Spleen (tissue), 11 donors: ENCODE data around the gene LRRC75A. TPM values are rescaled to one million over a fixed set of nuclear protein-coding genes. Genes with fewer than 3 reads are reported as not detected.

ENCODE experiments used
- DNase-seq: peaks from one replicate; pipeline ENCODE4 v3.0.0-alpha.2; 2020
- H3K27ac ChIP-seq, 8 donors: fragments of 200-600 bp; sonication (generic) in 7 of 8; 1 replicate in 4 of 8; 2 replicates in 4 of 8; pipeline versions ENCODE4 v1.5.0 to v1.8.0; 2016 to 2021; ENCODE audit warnings: inconsistent platforms in 4 of 8, mild to moderate bottlenecking in 4 of 8, moderate library complexity in 1 of 8
- H3K27me3 ChIP-seq, 7 donors: fragments of 200-600 bp; sonication (generic) in 6 of 7; replicated peaks in 1 of 7; 1 replicate in 4 of 7; 2 replicates in 3 of 7; pipeline versions ENCODE4 v1.5.0 to v1.8.0; 2016 to 2021; ENCODE audit warnings: inconsistent platforms in 3 of 7, mild to moderate bottlenecking in 1 of 7
- H3K36me3 ChIP-seq, 6 donors: fragments of 200-600 bp; sonication (generic) in 5 of 6; 1 replicate in 4 of 6; 2 replicates in 2 of 6; pipeline versions ENCODE4 v1.5.0 to v1.8.0; 2016 to 2021; ENCODE audit warnings: inconsistent platforms in 2 of 6
- H3K4me1 ChIP-seq, 6 donors: fragments of 200-600 bp; sonication (generic) in 5 of 6; 1 replicate in 3 of 6; 2 replicates in 3 of 6; pipeline versions ENCODE4 v1.5.0 to v1.8.0; 2016 to 2021; ENCODE audit warnings: inconsistent platforms in 3 of 6
- H3K4me3 ChIP-seq, 8 donors: fragments of 200-600 bp; sonication (generic) in 7 of 8; 1 replicate in 4 of 8; 2 replicates in 4 of 8; pipeline versions ENCODE4 v1.5.0 to v1.8.0; 2016 to 2021; ENCODE audit warnings: inconsistent platforms in 4 of 8, mild to moderate bottlenecking in 4 of 8, moderate library complexity in 2 of 8
- H3K9me3 ChIP-seq, 8 donors: fragments of 200-600 bp; sonication (generic) in 7 of 8; 1 replicate in 4 of 8; 2 replicates in 4 of 8; pipeline versions ENCODE4 v1.5.0 to v1.8.0; 2016 to 2021; ENCODE audit warnings: inconsistent platforms in 4 of 8
- CTCF ChIP-seq, 11 experiments: fragments of 200-600 bp in 7 of 11; fragments of 450-650 bp in 4 of 11; sonication (generic) in 4 of 11; IDR thresholded peaks in 8 of 11; conservative IDR thresholded peaks in 3 of 11; 1 replicate in 7 of 11; 2 replicates in 4 of 11; pipeline versions ENCODE4 v1.4.0 to v1.8.0; 2016 to 2021; ENCODE audit warnings: antibody characterized with exemption in 11 of 11, inconsistent platforms in 4 of 11, mild to moderate bottlenecking in 1 of 11
- POLR2A ChIP-seq, 3 donors: fragments of 450-650 bp; IDR thresholded peaks; one replicate each; pipeline ENCODE4 v1.5.1; 2017; ENCODE audit warnings: antibody characterized with exemption in 3 of 3, mild to moderate bottlenecking in 1 of 3
- POLR2AphosphoS5 ChIP-seq, 3 donors: sonication (generic); formaldehyde crosslinking; IDR thresholded peaks; one replicate each; pipeline ENCODE4 v1.5.1; 2017; ENCODE audit warnings: antibody characterized with exemption in 3 of 3
- WGBS, 5 donors: extraction: QIAGEN DNeasy Blood & Tissue Kit in 3 of 5; methylation state at CpG; one replicate each; pipeline versions ENCODE4 v1.1.5 to v1.1.7; 2013 to 2018; 5-methylcytosine and 5-hydroxymethylcytosine counted together
- intact Hi-C: fragments of 100-400 bp; cut with DNase I; formaldehyde crosslinking; loops from one replicate; pipeline ENCODE4 v1.15.0; 2023; ENCODE audit warnings: low total_unique reads
- polyA plus RNA-seq, 3 donors: library from polyadenylated mRNA; stranded (reverse); fragments of 200-250 nt; gene quantifications; one replicate each; pipeline ENCODE4 v1.2.1, GENCODE V29; 2013
- total RNA-seq, 7 donors: library from RNA; depleted of rRNA in 3 of 7; stranded (reverse); fragments of >200 nt in 3 of 7; fragmentation: NEBNext Ultra II Directional in 4 of 7; extraction: Animal tissue kit (Norgen Biotek cat#: 25700) in 4 of 7; gene quantifications; one replicate each; pipeline versions ENCODE4 v1.1.0 to v1.2.1, GENCODE V29; 2016 to 2021
- donor health status: healthy with polysubstance abuse.
- donor health status: DM: no; HTN: no; CAD: no; lungs with moderate emphysema.
- donor health status: DM: no; HTN: no; CAD: no.
- donor health status: Bipolar disorder and iron deficiency.
- donor health status: healthy.
- donor health status: DM: no; HTN: no; CAD: no.
- donor health status: DM: yes; HTN: yes; CAD: no.

Gene LRRC75A
- total and polyA plus RNA-seq, 10 donors: 4.2 to 26.4 (median 19.3) TPM

GRCh38 chr17:16417896-16418684 is 73.9 kb downstream of the LRRC75A start:
- Histone ChIP-seq H3K36me3 (peaks cover 0 to 58% (median 51%) of the 10 kb centered on the region in 6 donors), H3K27me3 (no peaks in the 10 kb centered on the region), H3K4me1 (peaks cover 24 to 62% (median 48%) of the 10 kb centered on the region in 6 donors), H3K4me3 (no peak overlapping the region), H3K27ac (peak overlapping the region in 4 of 8 donors; percentile 93 to 96 (median 96)), H3K9me3 (no peaks in the 10 kb centered on the region)
- TF ChIP-seq CTCF (IDR thresholded peaks at IDR 0.05 in 8 of 11, conservative IDR thresholded peaks at IDR 0.05 in 3 of 11) (no peak), POLR2A (IDR thresholded peaks at IDR 0.05) (no peak), POLR2AphosphoS5 (IDR thresholded peaks at IDR 0.05) (no peak)
- WGBS, 5 donors: 76 to 82% (median 80%) methylated on average over 5 to 7 of the region's 7 CpGs
- intact Hi-C loops: loop anchor here (10.0 kb wide), 1 partner anchor 53 kb away; no protein-coding TSS in a partner anchor
- peak; percentile 71 for DNase-seq

- Histone ChIP-seq H3K4me3 (peak overlapping the region in 1 of 8 donors; percentile 77), H3K27ac (peak overlapping the region in 7 of 8 donors; percentile 91 to 96 (median 95)), H3K9me3 (no peaks in the 10 kb centered on the region), H3K36me3 (peaks cover 0 to 51% (median 44%) of the 10 kb centered on the region in 6 donors), H3K27me3 (no peaks in the 10 kb centered on the region), H3K4me1 (peaks cover 24 to 62% (median 48%) of the 10 kb centered on the region in 6 donors)
- intact Hi-C loops: loop anchor here (10.0 kb wide), 1 partner anchor 53 kb away; no protein-coding TSS in a partner anchor
- 91 to 99% (median 97%) methylated on average over 7 of the region's 7 CpGs for WGBS, 5 donors
- TF ChIP-seq POLR2AphosphoS5 (IDR thresholded peaks at IDR 0.05) (no peak), CTCF (IDR thresholded peaks at IDR 0.05 in 8 of 11, conservative IDR thresholded peaks at IDR 0.05 in 3 of 11) (no peak), POLR2A (IDR thresholded peaks at IDR 0.05) (no peak)
- peak; percentile 73 for DNase-seq
Measured at GRCh38 chr17:16417399-16417798, 74.6 kb downstream of the LRRC75A start.

- DNase-seq: peak; percentile 94
- Histone ChIP-seq H3K4me1 (peaks cover 24 to 58% (median 47%) of the 10 kb centered on the region in 6 donors), H3K27me3 (no peaks in the 10 kb centered on the region), H3K36me3 (peaks cover 0 to 30% (median 28%) of the 10 kb centered on the region in 6 donors), H3K4me3 (peak within 1 kb of the TSS; percentile 62 to 92 (median 75)), H3K27ac (peak within 1 kb of the TSS; percentile 91 to 96 (median 94)), H3K9me3 (no peaks in the 10 kb centered on the region)
- peak; percentile 51 to 82 (median 72) for TF ChIP-seq POLR2AphosphoS5 (IDR thresholded peaks at IDR 0.05)
- peak in 9 of 11 experiments; percentile 33 to 57 (median 51) for TF ChIP-seq CTCF (IDR thresholded peaks at IDR 0.05 in 8 of 11, conservative IDR thresholded peaks at IDR 0.05 in 3 of 11)
- no peak for TF ChIP-seq POLR2A (IDR thresholded peaks at IDR 0.05)
- intact Hi-C loops: loop anchor here (10.0 kb wide), 1 partner anchor 50 kb away; no protein-coding TSS in a partner anchor
- WGBS, 5 donors: 0 to 4% (median 3%) methylated on average over 6 to 21 of the region's 21 CpGs
Measured at GRCh38 chr17:16415031-16415924, 76.7 kb downstream of the LRRC75A start, which contains the start of gene TRPV2. TSS of gene TRPV2 (plus strand) at chr17:16415571. CDS start at chr17:16417669, 2,098 bp downstream.
